8988T (cell line): Measurements from ENCODE around the gene ADAM19.

Experiments
- DNase-seq: peaks from one replicate; pipeline ENCODE4 v3.0.0; 2011

ADAM19 gene

DNA sequence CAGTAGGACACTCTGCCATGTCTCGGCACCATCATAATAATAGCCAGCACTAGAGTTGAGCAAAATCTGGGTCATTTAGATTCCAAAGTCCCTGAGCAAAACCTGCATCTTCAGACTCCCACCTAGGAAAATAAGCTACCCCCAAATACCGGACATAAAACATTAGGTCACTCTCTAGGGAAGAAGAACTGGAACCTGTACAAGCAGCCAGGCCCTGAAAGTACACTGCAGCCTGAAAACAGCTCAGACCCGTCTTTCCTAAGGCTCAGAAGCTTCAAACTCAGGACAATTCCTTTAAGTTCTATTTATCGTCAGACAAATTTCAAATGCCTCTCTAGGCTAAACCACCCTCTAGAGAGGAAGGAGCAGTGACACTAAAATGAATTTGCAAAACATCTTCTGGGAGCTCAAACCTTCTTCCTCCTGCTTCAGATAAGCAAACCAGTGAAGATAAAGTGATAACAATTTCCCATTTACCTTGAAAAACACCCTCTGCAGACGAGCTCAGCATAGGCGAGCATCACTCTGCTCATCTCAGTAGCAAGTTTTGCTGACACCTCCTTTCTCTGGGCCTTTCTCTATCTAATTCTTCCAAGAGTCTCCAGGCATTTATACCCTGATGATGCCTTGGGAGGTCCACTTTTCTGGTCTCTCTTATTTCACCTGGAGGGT is 34.0 kb downstream of the ADAM19 start:
- no peak for DNase-seq

DNA sequence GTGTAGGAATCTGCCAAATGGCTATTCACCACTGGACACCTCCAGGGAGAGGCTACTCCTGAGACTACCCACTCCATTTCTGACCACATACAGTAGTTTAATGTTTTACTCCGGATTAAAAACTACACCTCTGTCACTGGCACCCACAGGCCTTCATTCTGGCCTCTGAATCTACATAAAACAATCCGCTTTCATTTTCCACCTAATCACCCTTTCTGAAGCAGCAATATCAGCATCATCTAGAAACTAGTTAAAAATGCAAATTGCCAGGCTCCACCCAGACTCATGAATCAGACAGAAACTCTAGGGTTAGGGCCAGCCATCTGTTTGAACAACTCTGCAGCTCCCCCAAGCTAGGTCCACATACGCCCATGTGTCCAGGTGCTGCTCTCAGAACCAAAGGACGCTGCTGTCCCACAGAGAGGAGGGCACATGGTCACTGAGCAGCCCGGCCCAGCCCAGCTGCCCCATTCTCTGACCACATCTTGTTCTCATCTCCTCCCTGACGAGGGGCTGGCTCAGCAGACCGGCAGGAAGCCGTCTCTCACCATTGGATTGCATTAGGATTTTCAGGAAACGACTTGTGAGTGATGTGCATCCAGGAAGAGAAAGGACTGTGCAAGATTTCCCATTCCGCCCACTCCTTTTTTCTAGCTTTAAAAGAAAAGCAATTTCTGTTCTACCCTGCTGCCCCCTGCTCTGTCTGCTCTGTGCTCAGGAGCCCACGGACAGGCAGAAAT is 34.7 kb downstream of the ADAM19 start:
- no peak for DNase-seq

DNA sequence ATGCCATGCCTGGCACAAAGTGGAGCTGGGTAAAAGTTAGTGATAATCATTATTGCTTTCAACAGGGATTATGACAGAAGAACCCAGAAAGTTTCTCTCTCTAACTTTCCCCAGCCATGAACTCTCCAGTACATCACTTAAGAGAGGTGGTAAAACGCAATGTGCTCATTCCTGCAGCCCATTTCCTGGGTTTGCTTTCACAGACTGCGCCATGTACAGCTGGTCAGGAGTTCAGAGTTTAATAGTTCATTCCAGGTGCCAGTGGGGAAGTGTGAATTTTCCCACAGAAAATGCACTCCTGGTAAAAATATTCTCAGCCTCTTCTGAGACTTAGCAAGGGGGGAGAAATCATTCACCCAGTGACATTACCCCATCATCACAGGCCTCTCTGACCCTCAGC is 35.5 kb downstream of the ADAM19 start:
- DNase-seq, result no peak

DNA sequence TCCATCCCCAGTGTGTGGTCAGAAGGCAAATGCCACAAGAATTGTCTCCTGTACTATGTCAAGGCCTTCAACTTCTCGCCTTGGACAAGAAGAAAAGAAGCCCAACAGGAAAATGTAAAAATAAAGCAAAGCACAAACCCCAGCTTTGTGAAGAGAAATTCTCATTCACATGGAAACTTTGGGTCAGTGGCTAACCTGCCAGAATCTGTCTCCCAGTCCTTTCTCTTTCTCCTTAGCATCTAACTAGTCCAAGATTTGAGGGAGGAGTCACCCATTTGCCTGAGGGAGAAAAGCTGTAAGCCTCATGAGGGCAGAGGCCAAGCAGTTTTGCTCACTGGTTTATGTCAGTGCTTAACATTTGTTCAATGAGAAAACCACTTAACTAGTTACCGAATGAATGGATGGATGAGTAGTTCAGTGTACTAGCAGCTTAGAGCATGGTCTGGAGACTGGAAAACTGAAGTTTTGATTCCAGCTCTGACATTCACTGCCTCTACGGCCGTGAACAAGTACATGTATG is 36.0 kb downstream of the ADAM19 start:
- DNase-seq, result no peak

DNA sequence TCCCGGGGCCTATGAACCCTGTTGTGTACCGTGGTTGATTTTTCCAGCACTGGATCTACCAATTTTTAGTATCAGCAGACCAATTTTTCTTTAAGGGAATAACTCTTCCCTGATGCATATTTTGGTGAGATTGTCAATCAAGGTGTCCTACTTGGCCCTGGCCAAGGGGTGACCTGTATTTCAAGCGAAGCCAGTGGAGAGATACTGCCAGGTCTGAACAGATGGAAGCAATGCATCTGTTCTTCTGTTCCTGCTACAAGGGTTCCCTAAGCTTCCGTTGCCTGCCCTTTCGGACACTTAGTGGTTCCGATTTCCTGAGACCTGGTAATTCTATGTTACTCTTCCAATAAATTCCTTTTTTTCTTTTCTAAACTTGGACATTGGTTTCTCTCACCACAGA is 37.3 kb downstream of the ADAM19 start:
- no peak for DNase-seq

DNA sequence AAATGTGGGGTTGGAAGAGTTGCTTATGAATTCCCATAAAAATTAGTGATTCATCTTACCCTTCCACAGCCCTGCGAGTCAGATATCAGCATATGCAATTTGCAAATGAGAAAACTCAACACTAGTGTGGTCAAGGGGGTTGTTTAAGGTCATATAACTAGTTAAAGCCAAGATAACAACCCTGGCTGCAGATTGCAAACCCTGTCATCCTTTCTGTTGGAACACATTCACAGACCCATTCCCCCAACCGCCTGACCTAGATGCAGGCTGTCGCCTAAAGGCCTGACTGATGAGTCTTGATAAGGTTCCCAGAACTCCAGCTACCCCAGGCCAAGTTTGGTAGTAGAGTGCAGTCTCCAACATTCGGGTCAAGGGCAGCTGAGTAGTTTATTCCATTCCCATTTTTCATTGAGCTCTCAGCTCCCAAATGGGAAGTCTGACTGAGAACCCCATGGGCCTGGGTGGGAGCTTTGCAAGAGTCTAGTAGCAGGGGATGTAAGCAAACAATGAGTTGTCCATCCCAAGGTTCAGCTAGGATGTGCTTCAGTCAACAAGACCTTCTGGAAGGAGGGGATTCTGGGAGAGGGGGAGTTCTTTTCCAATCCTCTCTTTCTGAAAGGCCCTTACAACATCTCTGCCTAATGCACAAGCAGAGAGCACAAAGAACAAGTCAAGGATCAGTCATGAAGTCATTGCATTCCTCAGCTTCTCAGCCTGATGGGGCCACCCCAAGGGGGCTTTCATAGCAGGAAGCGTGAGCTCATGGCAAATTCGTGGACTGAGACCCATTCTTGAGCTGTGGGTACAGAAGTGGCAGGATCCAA is 40.3 kb downstream of the ADAM19 start:
- no peak for DNase-seq

DNA sequence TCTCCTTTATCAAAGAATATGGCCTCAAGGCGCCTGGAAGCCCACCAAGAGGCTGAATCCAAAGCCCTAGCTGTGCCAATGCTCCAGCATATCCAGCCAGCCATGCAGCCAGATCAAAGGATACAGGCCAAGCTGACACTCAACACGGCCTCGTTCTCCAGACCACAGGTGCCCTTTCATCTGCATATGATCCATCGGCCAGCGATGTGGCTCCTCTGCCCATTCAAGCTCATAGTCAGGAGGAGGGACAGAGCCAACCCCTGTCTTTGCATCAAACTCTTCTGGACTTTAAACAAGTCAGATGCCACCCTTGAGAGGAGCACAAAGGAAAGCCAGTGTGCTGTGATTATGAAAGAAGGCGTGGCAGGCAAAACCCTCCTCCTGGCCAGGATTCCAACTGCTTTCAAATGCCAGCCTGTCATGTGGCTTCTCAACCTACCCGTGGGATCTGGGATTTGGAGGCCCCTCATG is 42.5 kb downstream of the ADAM19 start:
- no peak for DNase-seq

DNA sequence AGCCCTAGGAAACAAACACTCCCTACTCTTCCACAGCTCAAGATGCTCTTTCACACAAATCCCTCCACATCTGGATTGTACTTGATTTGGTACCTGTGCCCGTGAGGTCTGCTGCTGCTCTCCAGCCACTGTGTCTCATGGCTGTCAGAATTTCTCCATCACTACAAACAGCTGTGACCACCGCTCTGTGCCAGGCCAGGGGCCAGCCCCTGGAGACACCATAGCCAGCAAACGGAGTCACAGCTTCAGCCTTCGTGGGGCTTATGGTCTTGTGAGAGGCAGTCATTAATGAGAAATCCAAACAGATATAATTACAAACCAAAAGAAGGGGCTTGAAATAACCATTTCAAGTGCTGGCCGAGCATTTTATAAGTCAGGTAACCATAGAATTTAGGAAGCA is 43.6 kb downstream of the ADAM19 start:
- no peak for DNase-seq

DNA sequence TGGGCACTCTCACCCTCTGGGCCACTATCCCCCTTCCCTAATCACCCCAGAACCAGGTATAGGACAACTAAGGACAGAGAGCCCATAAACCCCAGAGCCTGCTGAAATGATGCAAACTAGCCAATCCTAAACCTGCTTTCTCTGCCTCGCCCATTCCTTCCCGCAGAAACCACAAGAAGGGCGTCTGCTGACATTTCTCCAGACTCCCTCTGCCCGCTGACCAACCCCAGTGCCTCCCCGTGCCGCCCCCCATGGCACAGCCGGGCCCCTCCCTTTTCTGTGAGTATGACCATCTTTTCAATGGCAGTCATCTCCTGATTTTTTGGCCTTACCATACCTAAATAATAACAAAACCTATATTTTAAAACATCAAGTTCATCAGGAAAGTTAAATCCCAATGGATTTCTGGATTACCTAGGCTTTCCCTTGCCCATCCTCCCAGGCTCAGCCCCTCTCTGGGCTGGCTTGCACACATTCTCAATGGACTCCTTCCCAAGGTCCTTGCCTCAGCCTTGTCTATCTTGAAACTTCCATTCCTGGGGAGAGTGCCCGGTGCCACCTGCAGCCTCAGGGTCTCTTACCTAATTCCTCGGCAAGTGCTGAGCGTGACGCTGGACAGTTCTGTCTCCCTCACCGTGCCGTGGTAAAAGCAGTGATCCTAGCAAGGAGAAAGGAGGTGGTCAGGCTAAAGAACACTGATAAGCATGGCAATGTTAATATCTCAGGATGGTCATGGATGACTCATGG is 45.2 kb downstream of the ADAM19 start:
- DNase-seq, result no peak

DNA sequence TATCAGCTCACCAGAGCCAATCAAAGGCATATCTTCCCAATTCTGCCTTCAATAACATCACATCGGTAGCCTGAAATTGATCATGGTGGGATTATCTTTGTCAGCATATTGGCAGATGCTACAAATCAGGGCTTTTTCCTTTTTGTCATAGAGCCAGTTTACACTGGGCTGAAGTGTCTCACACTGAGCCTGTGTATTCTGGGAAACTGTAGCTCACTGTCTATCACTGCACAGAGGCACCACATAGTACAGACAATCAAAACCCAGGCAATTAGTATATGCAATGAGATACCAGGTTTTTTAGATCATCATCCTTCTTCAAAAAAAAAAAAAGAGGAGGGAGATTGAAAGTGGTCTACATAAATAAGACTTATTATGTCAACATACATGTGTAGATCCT is 46.6 kb downstream of the ADAM19 start:
- no peak for DNase-seq

DNA sequence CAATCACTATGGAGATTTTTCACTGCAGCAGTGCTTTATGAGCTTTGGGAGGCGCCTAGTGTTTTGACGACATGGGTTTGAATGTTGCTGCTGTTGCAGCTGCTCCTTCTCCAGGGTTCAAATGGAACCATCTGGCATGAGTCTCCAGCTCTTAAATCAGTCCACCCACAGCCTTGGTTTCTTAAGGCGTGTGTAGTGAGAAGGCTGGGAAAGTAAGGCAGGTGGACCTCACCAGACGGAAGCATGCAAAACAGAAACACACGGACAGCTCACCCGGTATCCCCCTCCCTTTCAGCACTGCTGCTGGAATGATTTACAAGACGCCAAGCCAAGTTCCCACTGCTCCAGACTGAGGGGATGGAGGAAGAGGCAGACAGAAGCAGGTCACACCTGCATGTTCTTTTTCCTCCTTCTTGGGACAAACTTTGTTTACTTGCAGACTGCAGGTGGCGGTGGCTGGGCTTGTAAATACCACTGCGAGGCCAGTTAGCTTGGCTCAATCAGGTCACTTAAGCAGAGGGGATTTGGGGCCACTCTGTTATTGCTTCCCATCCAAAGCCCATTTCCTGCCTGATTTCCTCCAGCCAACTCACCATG is 47.4 kb downstream of the ADAM19 start:
- no peak for DNase-seq

DNA sequence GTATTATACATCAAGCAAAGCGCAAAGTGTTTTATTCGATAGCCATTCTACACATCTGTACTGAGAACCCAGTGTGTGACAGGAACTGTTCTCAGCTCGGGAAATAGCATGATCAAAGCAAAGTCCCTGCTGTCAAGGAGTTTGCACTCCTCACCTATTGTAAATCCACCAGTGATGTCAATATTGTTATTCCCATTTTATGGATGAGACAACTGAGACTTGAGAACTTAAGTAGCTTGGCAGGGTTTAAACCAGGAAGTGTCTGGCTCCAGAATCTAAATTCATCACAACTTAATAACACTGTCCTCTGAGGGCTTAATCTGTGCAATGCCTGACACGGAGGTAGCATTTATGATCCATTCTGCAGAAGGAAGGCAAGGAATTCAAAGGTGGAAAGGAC is 50.7 kb downstream of the ADAM19 start:
- DNase-seq, result no peak

DNA sequence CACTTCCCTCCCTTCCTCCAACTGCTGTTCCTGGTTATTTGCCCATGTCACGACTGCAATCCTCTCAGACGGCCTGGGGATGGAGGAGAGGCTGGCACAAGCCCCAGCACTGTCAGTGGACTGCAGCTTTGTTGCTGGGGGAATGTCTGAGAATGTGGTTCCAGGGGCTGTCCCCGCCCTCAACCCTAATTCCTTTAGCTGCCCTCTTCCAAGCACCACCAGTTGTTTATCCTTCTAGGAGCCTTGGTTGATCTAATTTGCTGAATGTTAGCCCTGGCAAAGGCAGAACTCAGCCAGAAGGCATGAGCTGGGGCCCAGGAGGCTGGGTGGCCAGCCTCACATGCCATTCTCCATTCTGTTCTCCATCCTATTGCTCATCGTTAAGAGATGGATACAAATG is 51.6 kb downstream of the ADAM19 start:
- DNase-seq, result no peak

DNA sequence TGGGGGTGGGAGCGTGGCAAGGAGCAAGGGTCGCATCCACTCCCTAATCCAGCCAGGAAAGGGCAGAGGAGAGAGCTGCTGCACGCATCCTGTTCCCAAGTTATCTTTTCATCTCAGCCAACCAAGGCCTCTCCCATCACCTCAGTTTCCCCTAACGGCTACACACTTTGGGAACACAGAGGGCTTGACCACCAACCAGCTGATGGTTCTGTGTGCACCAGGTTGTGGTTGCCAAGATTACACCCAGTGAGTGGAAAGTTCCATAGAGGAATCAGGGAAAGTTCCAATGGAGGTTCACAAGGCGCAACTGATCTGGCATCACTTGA is 53.9 kb downstream of the ADAM19 start:
- DNase-seq, result no peak

DNA sequence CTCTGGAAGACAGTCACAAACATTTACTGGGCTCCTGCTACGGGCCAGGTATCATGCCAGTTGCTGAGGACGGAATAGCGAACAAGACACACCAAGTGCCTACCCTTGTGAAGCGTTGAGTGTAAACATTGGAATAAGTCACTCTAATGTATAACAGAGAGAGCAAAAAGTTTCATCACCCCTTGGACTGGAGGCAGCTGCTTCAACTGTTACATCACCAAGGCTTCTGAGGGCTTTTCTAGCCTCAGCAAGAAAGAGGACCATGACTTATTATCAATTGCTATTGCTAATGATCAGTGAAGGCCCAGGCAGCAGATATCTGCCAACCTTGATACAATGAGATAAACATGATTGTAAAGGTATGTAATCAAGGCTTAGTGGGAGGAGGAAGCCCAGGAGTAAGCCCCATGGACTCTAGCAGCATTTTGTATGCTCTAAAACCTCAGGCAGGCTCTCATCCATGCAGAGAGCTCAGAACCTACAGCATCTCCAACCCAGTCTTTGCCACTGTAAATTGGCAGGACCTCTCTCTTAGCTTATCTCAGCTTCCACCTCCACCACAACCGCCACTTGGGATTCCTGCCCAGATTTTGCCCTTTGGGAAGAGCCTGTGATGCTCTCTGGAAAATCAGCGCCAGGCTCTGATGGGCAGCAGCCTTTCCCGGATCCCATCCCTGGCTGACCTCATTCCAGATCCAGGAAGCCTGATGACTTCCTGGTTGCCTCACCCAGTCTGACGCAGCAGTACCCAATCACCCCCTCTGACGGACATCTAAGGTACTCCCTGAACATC is 54.5 kb downstream of the ADAM19 start:
- no peak for DNase-seq

DNA sequence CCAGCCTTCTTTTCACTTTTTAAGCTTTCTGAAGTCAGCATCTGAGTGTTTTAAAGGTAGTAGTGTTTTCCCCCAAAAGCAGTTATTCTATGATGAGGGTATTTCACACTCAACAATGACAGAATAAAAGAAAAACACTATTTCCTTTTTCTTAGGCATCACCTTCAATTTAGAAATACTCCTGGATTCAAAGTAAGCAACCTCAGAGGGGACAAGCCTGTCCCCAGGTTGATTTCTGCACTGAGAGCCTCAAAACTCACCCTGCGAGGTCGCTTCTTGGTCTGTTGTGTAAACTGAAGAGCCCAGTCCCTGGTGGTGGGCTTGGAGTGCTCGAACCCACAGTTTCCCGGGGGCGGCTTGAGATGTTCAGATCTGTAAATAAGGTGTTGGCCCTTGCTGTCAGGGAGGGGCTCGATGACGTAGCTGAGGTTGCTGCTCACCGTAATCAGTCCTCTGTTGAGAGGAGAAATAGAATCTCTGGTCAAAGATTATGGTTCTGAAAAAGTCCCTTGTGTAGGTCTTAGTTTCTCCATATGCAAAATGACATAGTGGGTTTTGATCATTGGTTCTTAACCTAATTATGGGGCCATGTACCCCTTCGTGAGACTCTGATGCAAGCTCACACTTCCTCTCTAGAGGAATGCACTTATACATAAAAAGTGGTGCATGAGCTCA is 55.9 kb downstream of the ADAM19 start:
- DNase-seq, result no peak

DNA sequence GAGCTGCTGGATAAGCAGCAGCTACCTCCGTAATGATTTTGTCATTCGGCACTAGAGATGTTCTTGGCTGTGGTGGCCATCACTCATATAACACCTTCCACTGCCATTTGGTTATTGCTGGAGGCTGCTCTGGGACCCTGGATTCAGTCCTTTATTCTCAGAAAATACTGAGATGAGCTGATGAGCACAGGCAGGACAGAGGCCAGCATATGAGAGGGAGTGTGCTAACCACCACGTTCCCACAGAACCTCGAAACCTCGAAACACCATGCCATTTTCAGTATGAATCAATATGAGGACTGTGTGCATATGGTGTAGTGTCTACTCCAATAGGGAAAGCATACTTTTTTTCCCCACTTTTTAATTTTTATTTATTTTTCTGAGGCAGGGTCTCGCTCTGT is 56.6 kb downstream of the ADAM19 start:
- DNase-seq, result no peak

DNA sequence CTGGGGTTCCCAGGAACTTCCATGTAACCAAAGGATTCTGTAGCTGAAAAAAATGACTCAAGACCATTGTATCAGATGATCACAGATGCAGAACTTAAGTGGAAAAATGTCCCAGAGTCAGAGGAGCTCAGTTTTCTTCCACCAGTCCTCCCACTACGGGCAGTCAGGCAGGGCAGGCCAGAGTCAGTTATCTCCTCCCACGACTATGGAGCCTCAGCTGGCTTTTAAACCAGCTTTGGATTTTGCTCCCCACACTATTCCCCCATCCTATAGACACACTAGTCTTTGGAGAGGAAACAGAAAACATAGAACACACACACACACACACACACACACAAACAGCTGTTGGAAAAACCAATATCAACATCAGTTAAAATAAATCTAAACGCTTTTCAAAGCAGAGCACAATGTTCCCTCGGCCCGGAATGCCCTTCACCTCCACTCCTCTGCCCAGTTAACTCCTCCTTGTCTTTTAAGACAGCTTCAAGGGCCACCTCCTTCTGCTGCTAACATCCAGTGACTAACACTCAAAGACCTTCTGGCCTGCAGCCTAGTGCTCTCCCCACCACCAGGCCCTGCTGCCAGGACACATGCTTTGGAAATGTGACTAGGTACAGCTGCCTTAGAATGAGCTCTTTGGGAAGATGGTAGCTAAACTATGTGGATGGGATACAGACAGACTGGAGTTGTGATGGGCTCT is 58.8 kb downstream of the ADAM19 start:
- no peak for DNase-seq

DNA sequence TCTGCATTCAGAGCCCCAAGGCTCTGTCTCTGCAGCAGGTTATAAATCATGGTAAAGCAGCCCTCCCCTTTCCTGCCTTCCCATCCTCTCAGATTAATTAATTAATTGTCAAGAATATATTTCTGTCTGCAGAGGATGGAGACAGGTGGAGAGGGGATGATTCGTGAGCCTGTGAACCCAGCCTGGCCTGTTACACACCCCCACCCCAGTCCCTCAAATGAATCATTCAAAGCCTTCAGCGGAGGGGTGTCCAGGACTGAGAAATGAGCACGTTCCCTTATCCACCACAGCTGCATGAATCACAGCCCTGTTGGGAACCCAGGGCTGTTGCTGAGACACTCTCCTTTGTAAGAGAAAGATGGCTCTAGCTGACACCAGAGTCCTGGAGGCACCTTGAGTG is 59.6 kb downstream of the ADAM19 start:
- DNase-seq, result no peak

DNA sequence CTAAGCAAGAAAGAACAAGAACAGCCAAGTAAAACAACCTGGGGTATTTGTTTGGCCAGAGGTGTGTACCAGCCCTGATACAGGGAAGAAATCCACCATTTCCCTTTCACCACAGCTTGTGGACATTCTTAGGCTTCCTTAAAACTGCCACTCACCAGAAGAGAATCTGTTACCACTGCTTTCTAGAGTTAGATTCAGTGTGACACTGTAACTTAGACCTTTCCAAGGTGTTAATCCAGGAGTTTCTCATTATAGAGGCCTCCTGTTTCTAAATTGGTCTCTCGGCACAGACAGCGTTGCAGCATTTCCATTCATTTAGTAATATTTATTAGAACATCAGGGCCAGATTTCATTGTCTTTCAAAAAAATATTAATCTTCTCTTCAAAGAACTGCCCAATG is 60.6 kb downstream of the ADAM19 start:
- DNase-seq, result no peak

DNA sequence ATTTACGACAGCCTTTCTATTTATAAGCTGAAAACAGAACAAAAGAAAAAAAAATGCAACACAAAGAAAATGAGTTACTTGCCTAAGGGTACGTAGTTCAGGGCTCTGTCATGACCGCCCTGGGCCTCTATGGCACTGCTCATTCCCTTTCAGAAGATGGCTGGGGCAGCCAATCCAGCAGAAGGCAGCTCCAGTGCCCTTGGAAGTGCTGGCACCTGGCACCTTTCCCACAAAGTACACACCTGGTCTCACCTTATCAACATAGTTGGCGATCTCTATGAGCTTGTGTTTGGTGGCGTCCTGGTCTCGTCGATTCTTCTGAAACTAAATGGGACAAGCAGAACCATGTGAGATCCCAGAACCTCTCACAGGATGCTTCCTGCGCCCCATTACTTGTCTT is 62.4 kb downstream of the ADAM19 start:
- no peak for DNase-seq
